ENCODE measurements around the gene SLC25A25. TPM values are rescaled to one million over a fixed set of nuclear protein-coding genes. Genes with fewer than 3 reads are reported as not detected.

The SLC25A25 gene
- total and polyA plus RNA-seq, 9 of the 15 experiments (the other 6 are each of a cell fraction or from before 2014, with no cell fraction given) = 0.07 to 35.9 (median 23.2) TPM

GRCh38 chr9:128116104-128117083 lies 48.4 kb downstream of the SLC25A25 start (continued):
- no peak for TF ChIP-seq PKNOX1 (IDR thresholded peaks at IDR 0.05)

- H3K27ac ChIP-seq (ENCODE audit: extremely low read depth, low read depth, low read length) = peak overlapping the region; percentile 16; the same call in 1 of the 3 replicates
- H3K27me3 ChIP-seq (ENCODE audit: control insufficient read depth in 2 of 2, insufficient read depth in 2 of 2, low read length in 2 of 2) = no peaks in the 10 kb centered on the region
- peak overlapping the region; percentile 43 for H3K4me2 ChIP-seq (ENCODE audit: insufficient read depth, low read length)
- no peaks in the 10 kb centered on the region; the same call in 1 of the 2 replicates for H3K9me3 ChIP-seq (replicated peaks; ENCODE audit: control insufficient read depth, insufficient read depth, low read depth, low read length)
- peak overlapping the region; percentile 75 for H2AFZ ChIP-seq (ENCODE audit: low read depth, low read length)
- FAIRE-seq (peak; percentile 97), DNase-seq (ENCODE audit: extremely low read depth in 1 of 4, low spot score in 3 of 4) (peak; percentile 72 to 96 (median 76)), ATAC-seq (peak; percentile 68)
- H3K9ac ChIP-seq (ENCODE audit: insufficient read depth in 1 of 2, low read depth in 2 of 2, low read length in 2 of 2) = peak overlapping the region; percentile 21 to 82; a peak in 3 of 4 replicates
- intact Hi-C loops (cut with micrococcal nuclease) (loop anchor here (1.0 to 5.0 kb wide), 4 partner anchors 36 to 175 kb away; partner anchors contain the start of genes NAIF1 and SLC25A25), in situ Hi-C loops (cut with MboI) (loop anchor here (5.0 kb wide), 1 partner anchor 181 kb away; the partner anchor contains the start of gene DPM2)
- no TSS peak for BruUV-seq (replicated peaks)
- H3K9me1 ChIP-seq (ENCODE audit: control insufficient read depth, insufficient read depth, low read length) = no peaks in the 10 kb centered on the region
- ChIA-PET POLR2A (interaction anchor here (0.6 to 1.2 kb wide), 7 partner anchors 10 to 959 kb away, joined by 3 to 5 read pairs (median 3); partner anchors contain the start of gene PTGES2), CTCF (ENCODE audit: low intra/inter-chr PET ratio) (interaction anchor here (0.6 to 3.3 kb wide), 10 partner anchors 8 to 332 kb away, joined by 3 to 57 read pairs (median 4); partner anchors contain the start of genes CDK9 and DPM2)
- H3K36me3 ChIP-seq (ENCODE audit: control insufficient read depth, insufficient read depth, low read length) = peaks cover 54% of the 10 kb centered on the region; the same call in 2 of the 3 replicates
- no peaks in the 10 kb centered on the region; the same call in 2 of the 3 replicates for H3K79me2 ChIP-seq (ENCODE audit: control insufficient read depth, insufficient read depth, low read length)
- H3K4me1 ChIP-seq (replicated peaks in 1 of 2; ENCODE audit: control insufficient read depth in 2 of 2, insufficient read depth in 2 of 2, low read length in 2 of 2) = peaks cover 24 to 74% of the 10 kb centered on the region in 2 experiments; a peak in 4 of 5 replicates
- no peaks in the 10 kb centered on the region for H4K20me1 ChIP-seq (replicated peaks; ENCODE audit: control insufficient read depth, insufficient read depth, low read length)
- WGBS (ENCODE audit: insufficient coverage, low coverage, missing lambda C conversion rate) = 11% methylated on average over 27 of the region's 27 CpGs
- no peak overlapping the region for H3K4me3 ChIP-seq
- TF ChIP-seq ZC3H4 (CRISPR knock-in tag; IDR thresholded peaks at IDR 0.05; ENCODE audit: borderline replicate concordance) (no peak), ZNF143 (CRISPR knock-in tag; IDR thresholded peaks at IDR 0.05) (0 out of 2 replicates have a peak, but pooled peaks have one; percentile 48), RBM22 (IDR thresholded peaks at IDR 0.05; ENCODE audit: low read depth, low read length, poor library complexity, severe bottlenecking) (peak; percentile 20), TSC22D4 (tag; IDR thresholded peaks at IDR 0.05) (no peak), SRSF7 (optimal IDR thresholded peaks at IDR 0.05; ENCODE audit: low read depth, low read length) (no peak)
- TF ChIP-seq, protein P1, sequence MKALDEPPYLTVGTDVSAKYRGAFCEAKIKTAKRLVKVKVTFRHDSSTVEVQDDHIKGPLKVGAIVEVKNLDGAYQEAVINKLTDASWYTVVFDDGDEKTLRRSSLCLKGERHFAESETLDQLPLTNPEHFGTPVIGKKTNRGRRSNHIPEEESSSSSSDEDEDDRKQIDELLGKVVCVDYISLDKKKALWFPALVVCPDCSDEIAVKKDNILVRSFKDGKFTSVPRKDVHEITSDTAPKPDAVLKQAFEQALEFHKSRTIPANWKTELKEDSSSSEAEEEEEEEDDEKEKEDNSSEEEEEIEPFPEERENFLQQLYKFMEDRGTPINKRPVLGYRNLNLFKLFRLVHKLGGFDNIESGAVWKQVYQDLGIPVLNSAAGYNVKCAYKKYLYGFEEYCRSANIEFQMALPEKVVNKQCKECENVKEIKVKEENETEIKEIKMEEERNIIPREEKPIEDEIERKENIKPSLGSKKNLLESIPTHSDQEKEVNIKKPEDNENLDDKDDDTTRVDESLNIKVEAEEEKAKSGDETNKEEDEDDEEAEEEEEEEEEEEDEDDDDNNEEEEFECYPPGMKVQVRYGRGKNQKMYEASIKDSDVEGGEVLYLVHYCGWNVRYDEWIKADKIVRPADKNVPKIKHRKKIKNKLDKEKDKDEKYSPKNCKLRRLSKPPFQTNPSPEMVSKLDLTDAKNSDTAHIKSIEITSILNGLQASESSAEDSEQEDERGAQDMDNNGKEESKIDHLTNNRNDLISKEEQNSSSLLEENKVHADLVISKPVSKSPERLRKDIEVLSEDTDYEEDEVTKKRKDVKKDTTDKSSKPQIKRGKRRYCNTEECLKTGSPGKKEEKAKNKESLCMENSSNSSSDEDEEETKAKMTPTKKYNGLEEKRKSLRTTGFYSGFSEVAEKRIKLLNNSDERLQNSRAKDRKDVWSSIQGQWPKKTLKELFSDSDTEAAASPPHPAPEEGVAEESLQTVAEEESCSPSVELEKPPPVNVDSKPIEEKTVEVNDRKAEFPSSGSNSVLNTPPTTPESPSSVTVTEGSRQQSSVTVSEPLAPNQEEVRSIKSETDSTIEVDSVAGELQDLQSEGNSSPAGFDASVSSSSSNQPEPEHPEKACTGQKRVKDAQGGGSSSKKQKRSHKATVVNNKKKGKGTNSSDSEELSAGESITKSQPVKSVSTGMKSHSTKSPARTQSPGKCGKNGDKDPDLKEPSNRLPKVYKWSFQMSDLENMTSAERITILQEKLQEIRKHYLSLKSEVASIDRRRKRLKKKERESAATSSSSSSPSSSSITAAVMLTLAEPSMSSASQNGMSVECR (CRISPR knock-in tag; IDR thresholded peaks at IDR 0.05) = peak; percentile 69; the same call in 1 of the 2 replicates
- TF ChIP-seq, protein P2, sequence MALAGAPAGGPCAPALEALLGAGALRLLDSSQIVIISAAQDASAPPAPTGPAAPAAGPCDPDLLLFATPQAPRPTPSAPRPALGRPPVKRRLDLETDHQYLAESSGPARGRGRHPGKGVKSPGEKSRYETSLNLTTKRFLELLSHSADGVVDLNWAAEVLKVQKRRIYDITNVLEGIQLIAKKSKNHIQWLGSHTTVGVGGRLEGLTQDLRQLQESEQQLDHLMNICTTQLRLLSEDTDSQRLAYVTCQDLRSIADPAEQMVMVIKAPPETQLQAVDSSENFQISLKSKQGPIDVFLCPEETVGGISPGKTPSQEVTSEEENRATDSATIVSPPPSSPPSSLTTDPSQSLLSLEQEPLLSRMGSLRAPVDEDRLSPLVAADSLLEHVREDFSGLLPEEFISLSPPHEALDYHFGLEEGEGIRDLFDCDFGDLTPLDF (CRISPR knock-in tag; IDR thresholded peaks at IDR 0.05) = peak; percentile 80
These were observed 49.8 kb downstream of the SLC25A25 start for GRCh38 chr9:128117613-128118471.
